ENCODE results near the gene PRKACB.
"Not testable (repeated sequence)": the region's sequence is repeated elsewhere in the genome, so short reads cannot be mapped to it uniquely, and the experiment has no call there.

Gene PRKACB

GRCh38 chr1:84272401-84272800 is 128.3 kb downstream of the PRKACB start:
- DNase-seq, result no peak

GRCh38 chr1:84277343-84278059 is 133.4 kb downstream of the PRKACB start:
- no peak for DNase-seq

GRCh38 chr1:84278905-84279304 is 134.8 kb downstream of the PRKACB start:
- DNase-seq, result no peak

- no peak for DNase-seq
These were observed 136.8 kb downstream of the PRKACB start for GRCh38 chr1:84280912-84281311.

- DNase-seq, result no peak
These were observed 138.8 kb downstream of the PRKACB start for GRCh38 chr1:84282780-84283333.

- DNase-seq, result no peak
These were observed 139.3 kb downstream of the PRKACB start for GRCh38 chr1:84283381-84283780.

- no peak for DNase-seq
These were observed 142.0 kb downstream of the PRKACB start for GRCh38 chr1:84286071-84286470.

- not testable (repeated sequence) for DNase-seq
These were observed 143.3 kb downstream of the PRKACB start for GRCh38 chr1:84287389-84287788.
